HepG2 (cell line): ENCODE measurements around the gene LZTS2. TPM values are rescaled to one million over a fixed set of nuclear protein-coding genes. Genes with fewer than 3 reads are reported as not detected.

Source experiments
- AGO1 ChIP-seq: fragments of 200-400 bp; formaldehyde crosslinking; IDR thresholded peaks from 2 replicates; pipeline ENCODE4 v1.6.1; 2017; ENCODE audit warnings: mild to moderate bottlenecking, low read depth, low read length, moderate library complexity; ENCODE audit not compliant: poor library complexity, severe bottlenecking
- FOXK1 ChIP-seq: sonication (generic); formaldehyde crosslinking; IDR thresholded peaks from 2 replicates; pipeline ENCODE4 v1.4.0; 2020; ENCODE audit warnings: low read depth, missing genetic modification reagents, borderline replicate concordance
- GATAD2A ChIP-seq: IDR thresholded peaks from 2 replicates; pipeline ENCODE4 v1.6.1; 2016
- IRF2 ChIP-seq: IDR thresholded peaks from 2 replicates; pipeline ENCODE4 v1.6.1; 2018; ENCODE audit warnings: missing genetic modification reagents, missing compliant biosample characterization
- MED1 ChIP-seq: sonication (generic); formaldehyde crosslinking; IDR thresholded peaks from 2 replicates; pipeline ENCODE4 v1.4.0; 2020; ENCODE audit warnings: missing genetic modification reagents
- MXD4 ChIP-seq: IDR thresholded peaks from 2 replicates; pipeline ENCODE4 v1.6.1; 2016; ENCODE audit warnings: mild to moderate bottlenecking, missing biosample characterization, missing genetic modification reagents
- NFKBIZ ChIP-seq: IDR thresholded peaks from 2 replicates; pipeline ENCODE4 v1.6.1; 2018; ENCODE audit warnings: missing genetic modification reagents, missing compliant biosample characterization
- RXRA ChIP-seq: sonication (generic); formaldehyde crosslinking; IDR thresholded peaks from 2 replicates; pipeline ENCODE4 v1.5.1; 2020; ENCODE audit warnings: missing genetic modification reagents
- ZNF724P ChIP-seq: sonication (generic); formaldehyde crosslinking; IDR thresholded peaks from 2 replicates; pipeline ENCODE4 v1.8.0; 2022; ENCODE audit warnings: missing genetic modification reagents, borderline replicate concordance
- ZNF761 ChIP-seq: sonication (generic); formaldehyde crosslinking; conservative IDR thresholded peaks from 2 replicates; pipeline ENCODE4 v1.4.0; 2020; ENCODE audit warnings: mild to moderate bottlenecking, missing genetic modification reagents
- polyA plus RNA-seq, 8 experiments: library from polyadenylated mRNA; depleted of rRNA in 3 of 8; stranded (reverse) in 7 of 8; unstranded in 1 of 8; fragments of >200 nt; fragmentation: Illumina TruSeq in 4 of 8; extraction: Trizol in 4 of 8; gene quantifications; 2 replicates each; pipeline versions ENCODE4 v1.2.1 to v1.2.3, GENCODE V29; 2011 to 2016; ENCODE audit warnings: low read depth in 4 of 8, missing spikeins in 1 of 8, mixed read lengths in 1 of 8; ENCODE audit not compliant: insufficient read depth in 1 of 8
- total RNA-seq, 5 experiments: library from RNA; depleted of rRNA; stranded (reverse); fragments of >200 nt; fragmentation: Illumina TruSeq; extraction: Trizol; gene quantifications; 2 replicates each; pipeline ENCODE4 v1.2.3, GENCODE V29; 2016; ENCODE audit warnings: low read depth in 1 of 5
- TF ChIP-seq, protein P1 (sequence below): sonication (generic); formaldehyde crosslinking; IDR thresholded peaks from 2 replicates; pipeline ENCODE4 v1.8.0; 2022; ENCODE audit warnings: missing genetic modification reagents, mild to moderate bottlenecking, moderate library complexity, borderline replicate concordance
- TF ChIP-seq, protein P2 (sequence below): sonication (generic); formaldehyde crosslinking; IDR thresholded peaks from 2 replicates; pipeline ENCODE4 v1.4.0; 2020; ENCODE audit warnings: missing genetic modification reagents, borderline replicate concordance
- TF ChIP-seq, protein P3 (sequence below): sonication (generic); formaldehyde crosslinking; IDR thresholded peaks from 2 replicates; pipeline ENCODE4 v1.4.0; 2020; ENCODE audit warnings: mild to moderate bottlenecking, low read depth, missing genetic modification reagents
- TF ChIP-seq, protein P4 (sequence below): sonication (generic); formaldehyde crosslinking; IDR thresholded peaks from 2 replicates; pipeline ENCODE4 v1.4.0; 2020; ENCODE audit warnings: missing genetic modification reagents, mild to moderate bottlenecking, borderline replicate concordance
- TF ChIP-seq, protein P5 (sequence below): sonication (generic); formaldehyde crosslinking; IDR thresholded peaks from 2 replicates; pipeline ENCODE4 v1.5.0; 2020; ENCODE audit warnings: missing genetic modification reagents
- TF ChIP-seq, protein P6 (sequence below): sonication (generic); formaldehyde crosslinking; IDR thresholded peaks from 2 replicates; pipeline ENCODE4 v1.8.0; 2023; ENCODE audit warnings: mild to moderate bottlenecking, missing genetic modification reagents

Gene LZTS2
- total and polyA plus RNA-seq, 2 of the 13 experiments (the other 11 are each of a cell fraction or from before 2014, with no cell fraction given), result 43.6 to 65.6 TPM

DNA sequence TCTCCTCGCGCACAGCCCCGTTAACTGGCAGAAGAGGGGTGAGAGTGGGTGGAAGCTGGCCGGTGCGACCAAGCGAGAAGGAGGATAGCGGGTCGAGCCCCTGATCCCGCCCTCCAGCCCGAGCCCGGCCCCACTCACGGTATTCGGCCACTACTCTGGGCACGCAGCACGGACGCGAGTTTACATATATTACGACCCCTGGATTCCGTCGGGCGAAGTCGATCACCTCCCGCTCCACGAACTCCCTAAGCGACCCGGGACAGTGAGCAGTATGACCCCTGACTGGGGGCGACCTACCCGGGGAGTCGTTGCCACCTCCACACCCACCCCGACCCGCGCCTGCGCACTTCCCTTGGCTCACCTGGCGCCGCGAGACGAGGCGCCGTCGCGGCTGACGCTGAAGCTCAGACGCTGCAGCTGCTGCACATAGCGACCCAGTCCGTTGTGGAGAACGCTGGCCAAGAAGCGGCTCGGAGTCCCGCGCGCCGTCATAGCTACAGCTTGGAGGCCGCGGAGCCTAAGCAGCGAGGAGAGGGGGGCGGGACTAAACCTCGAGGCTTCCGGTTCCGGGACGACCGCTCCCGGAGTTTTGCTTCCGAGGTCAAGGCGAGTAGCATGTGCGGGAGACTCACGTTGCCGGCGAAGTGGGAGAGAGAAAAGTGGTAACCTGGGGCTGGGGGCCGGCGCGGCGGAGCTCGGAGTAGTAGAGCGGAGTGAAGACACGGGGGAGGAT, 12.5 kb upstream of the LZTS2 start, which contains the start of the genes MRPL43 and TWNK (continued):
- TF ChIP-seq AGO1 (peak; percentile 99), NFKBIZ (CRISPR knock-in tag) (0 out of 2 replicates have a peak, but pooled peaks have one; percentile 27), IRF2 (CRISPR knock-in tag) (peak; percentile 47; the same call in 1 of the 2 replicates), MXD4 (CRISPR knock-in tag) (peak; percentile 95; the same call in 1 of the 2 replicates), MED1 (CRISPR knock-in tag) (peak; percentile 43), ZNF761 (no peak), GATAD2A (CRISPR knock-in tag) (peak; percentile 37; the same call in 1 of the 2 replicates), FOXK1 (CRISPR knock-in tag) (peak; percentile 97), ZNF724P (CRISPR knock-in tag) (no peak), RXRA (CRISPR knock-in tag) (peak; percentile 51)
- TF ChIP-seq, protein P1, sequence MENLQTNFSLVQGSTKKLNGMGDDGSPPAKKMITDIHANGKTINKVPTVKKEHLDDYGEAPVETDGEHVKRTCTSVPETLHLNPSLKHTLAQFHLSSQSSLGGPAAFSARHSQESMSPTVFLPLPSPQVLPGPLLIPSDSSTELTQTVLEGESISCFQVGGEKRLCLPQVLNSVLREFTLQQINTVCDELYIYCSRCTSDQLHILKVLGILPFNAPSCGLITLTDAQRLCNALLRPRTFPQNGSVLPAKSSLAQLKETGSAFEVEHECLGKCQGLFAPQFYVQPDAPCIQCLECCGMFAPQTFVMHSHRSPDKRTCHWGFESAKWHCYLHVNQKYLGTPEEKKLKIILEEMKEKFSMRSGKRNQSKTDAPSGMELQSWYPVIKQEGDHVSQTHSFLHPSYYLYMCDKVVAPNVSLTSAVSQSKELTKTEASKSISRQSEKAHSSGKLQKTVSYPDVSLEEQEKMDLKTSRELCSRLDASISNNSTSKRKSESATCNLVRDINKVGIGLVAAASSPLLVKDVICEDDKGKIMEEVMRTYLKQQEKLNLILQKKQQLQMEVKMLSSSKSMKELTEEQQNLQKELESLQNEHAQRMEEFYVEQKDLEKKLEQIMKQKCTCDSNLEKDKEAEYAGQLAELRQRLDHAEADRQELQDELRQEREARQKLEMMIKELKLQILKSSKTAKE (CRISPR knock-in tag), result peak; percentile 57; the same call in 1 of the 2 replicates
- TF ChIP-seq, protein P2, sequence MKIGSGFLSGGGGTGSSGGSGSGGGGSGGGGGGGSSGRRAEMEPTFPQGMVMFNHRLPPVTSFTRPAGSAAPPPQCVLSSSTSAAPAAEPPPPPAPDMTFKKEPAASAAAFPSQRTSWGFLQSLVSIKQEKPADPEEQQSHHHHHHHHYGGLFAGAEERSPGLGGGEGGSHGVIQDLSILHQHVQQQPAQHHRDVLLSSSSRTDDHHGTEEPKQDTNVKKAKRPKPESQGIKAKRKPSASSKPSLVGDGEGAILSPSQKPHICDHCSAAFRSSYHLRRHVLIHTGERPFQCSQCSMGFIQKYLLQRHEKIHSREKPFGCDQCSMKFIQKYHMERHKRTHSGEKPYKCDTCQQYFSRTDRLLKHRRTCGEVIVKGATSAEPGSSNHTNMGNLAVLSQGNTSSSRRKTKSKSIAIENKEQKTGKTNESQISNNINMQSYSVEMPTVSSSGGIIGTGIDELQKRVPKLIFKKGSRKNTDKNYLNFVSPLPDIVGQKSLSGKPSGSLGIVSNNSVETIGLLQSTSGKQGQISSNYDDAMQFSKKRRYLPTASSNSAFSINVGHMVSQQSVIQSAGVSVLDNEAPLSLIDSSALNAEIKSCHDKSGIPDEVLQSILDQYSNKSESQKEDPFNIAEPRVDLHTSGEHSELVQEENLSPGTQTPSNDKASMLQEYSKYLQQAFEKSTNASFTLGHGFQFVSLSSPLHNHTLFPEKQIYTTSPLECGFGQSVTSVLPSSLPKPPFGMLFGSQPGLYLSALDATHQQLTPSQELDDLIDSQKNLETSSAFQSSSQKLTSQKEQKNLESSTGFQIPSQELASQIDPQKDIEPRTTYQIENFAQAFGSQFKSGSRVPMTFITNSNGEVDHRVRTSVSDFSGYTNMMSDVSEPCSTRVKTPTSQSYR, result peak; percentile 39; the same call in 1 of the 2 replicates
- TF ChIP-seq, protein P3, sequence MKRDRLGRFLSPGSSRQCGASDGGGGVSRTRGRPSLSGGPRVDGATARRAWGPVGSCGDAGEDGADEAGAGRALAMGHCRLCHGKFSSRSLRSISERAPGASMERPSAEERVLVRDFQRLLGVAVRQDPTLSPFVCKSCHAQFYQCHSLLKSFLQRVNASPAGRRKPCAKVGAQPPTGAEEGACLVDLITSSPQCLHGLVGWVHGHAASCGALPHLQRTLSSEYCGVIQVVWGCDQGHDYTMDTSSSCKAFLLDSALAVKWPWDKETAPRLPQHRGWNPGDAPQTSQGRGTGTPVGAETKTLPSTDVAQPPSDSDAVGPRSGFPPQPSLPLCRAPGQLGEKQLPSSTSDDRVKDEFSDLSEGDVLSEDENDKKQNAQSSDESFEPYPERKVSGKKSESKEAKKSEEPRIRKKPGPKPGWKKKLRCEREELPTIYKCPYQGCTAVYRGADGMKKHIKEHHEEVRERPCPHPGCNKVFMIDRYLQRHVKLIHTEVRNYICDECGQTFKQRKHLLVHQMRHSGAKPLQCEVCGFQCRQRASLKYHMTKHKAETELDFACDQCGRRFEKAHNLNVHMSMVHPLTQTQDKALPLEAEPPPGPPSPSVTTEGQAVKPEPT (CRISPR knock-in tag), result no peak
- TF ChIP-seq, protein P4, sequence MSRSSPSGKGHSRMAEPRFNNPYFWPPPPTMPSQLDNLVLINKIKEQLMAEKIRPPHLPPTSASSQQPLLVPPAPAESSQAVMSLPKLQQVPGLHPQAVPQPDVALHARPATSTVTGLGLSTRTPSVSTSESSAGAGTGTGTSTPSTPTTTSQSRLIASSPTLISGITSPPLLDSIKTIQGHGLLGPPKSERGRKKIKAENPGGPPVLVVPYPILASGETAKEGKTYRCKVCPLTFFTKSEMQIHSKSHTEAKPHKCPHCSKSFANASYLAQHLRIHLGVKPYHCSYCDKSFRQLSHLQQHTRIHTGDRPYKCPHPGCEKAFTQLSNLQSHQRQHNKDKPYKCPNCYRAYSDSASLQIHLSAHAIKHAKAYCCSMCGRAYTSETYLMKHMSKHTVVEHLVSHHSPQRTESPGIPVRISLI, result peak; percentile 27; the same call in 1 of the 2 replicates
- TF ChIP-seq, protein P5, sequence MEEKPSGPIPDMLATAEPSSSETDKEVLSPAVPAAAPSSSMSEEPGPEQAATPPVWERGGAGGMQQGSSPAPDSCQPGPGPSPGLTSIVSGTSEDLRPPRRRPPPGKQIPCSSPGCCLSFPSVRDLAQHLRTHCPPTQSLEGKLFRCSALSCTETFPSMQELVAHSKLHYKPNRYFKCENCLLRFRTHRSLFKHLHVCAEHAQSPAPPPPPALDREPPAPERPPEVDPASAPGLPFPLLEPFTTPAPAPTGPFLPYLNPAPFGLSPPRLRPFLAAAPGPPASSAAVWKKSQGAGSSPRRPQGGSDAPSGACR (CRISPR knock-in tag), result peak; percentile 73; the same call in 1 of the 2 replicates
- TF ChIP-seq, protein P6, sequence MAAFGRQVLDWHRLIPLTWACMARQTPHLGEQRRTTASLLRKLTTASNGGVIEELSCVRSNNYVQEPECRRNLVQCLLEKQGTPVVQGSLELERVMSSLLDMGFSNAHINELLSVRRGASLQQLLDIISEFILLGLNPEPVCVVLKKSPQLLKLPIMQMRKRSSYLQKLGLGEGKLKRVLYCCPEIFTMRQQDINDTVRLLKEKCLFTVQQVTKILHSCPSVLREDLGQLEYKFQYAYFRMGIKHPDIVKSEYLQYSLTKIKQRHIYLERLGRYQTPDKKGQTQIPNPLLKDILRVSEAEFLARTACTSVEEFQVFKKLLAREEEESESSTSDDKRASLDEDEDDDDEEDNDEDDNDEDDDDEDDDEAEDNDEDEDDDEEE (CRISPR knock-in tag), result peak; percentile 72; the same call in 1 of the 2 replicates
